ENCODE measurements around the gene CLDND2. TPM values are rescaled to one million over a fixed set of nuclear protein-coding genes. Genes with fewer than 3 reads are reported as not detected.
"Not testable (repeated sequence)": the region's sequence is repeated elsewhere in the genome, so short reads cannot be mapped to it uniquely, and the experiment has no call there.

Gene CLDND2, protein sequence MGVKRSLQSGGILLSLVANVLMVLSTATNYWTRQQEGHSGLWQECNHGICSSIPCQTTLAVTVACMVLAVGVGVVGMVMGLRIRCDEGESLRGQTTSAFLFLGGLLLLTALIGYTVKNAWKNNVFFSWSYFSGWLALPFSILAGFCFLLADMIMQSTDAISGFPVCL
- 10 to 100 TPM; 11.6 to 13.4 TPM for total RNA-seq

DNA sequence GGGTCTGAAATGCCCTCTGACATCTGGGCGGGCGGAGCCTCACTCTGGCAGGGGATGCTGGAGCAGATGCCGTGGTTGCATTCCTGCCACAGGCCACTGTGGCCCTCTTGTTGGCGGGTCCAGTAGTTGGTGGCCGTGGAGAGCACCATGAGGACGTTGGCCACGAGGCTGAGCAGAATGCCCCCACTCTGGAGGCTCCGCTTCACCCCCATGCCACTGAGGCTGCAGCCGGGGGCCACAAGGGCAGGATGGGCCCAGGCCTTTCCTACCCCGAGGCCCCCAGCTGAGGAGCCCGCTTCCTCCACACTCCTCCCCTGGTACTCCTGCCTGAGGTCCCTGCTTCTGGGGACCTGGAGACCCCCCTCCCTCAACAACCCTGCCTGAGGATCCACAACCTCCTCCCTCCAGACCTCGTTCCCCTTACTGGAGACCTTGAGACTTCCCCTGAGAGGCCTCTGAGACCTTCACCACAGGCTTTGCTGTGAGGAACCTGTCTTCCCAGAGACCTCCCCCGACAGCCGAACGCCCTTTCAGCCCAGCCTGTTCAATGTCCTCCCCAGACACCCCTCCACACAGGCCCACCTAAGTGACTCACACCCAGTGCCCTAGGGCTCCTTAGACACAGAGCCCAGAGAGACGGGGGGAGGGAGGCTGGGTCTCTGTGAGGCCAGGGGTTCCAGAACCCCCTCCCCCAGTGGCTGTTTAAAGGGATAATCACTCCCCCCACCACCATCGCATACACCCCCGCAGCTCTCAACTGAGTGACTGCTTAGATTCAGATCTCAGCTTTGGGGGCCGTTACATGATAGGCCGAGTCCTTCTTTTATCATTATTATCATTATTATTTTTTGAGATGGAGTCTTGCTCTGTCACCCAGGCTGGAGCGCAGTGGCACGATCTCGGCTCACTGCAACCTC, at the start of gene CLDND2:
Gene CLDND2, minus strand, starts transcription at position 638 of the 917 bp plus-strand sequence. Its CDS starts 426 bp downstream, at position 212.
- Mint-ChIP-seq H3K4me1 (peaks cover 54% of the 10 kb centered on the region), H3K27ac (peak within 1 kb of the TSS; percentile 94), H3K27me3 (no peaks in the 10 kb centered on the region), H3K36me3 (peaks cover 22% of the 10 kb centered on the region), H3K4me3 (peak within 1 kb of the TSS; percentile 94), H3K9me3 (no peaks in the 10 kb centered on the region)
- POLR2A ChIA-PET: interaction anchor here (0.7 to 6.4 kb wide), 7 partner anchors 7 to 26 kb away, joined by 3 to 85 read pairs (median 4); partner anchors contain the start of gene LIM2
- ATAC-seq (ENCODE audit: low read depth) (no peak), DNase-seq (no peak)

DNA sequence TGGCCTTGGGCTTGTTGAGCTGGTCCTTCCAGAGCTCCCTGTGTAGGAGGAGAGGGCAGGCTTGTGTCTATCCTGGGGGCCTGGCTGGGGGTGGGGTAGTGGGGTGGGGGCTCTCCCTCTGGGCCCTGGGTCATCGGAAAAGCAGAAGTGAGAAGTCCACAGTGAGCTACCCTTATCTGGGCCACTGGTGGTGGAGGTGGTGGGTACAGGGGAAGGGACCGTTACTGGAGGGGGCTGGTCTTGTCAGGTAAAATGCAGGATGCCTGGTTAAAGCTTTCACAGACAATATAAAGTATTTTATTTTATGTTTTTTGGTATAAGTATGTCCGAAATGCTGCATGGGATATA, 49.0 kb upstream of the CLDND2 start:
- ATAC-seq (ENCODE audit: low read depth): no peak
- Mint-ChIP-seq H3K4me1 (peaks cover 10% of the 10 kb centered on the region), H3K4me3 (no peak overlapping the region), H3K27me3 (peaks cover 23% of the 10 kb centered on the region), H3K36me3 (no peaks in the 10 kb centered on the region), H3K9me3 (no peaks in the 10 kb centered on the region), H3K27ac (peak overlapping the region; percentile 61)
- POLR2A ChIA-PET: interaction anchor here (1.1 kb wide), 1 partner anchor 23 kb away, joined by 7 read pairs; no protein-coding TSS in a partner anchor
- no peak for DNase-seq

DNA sequence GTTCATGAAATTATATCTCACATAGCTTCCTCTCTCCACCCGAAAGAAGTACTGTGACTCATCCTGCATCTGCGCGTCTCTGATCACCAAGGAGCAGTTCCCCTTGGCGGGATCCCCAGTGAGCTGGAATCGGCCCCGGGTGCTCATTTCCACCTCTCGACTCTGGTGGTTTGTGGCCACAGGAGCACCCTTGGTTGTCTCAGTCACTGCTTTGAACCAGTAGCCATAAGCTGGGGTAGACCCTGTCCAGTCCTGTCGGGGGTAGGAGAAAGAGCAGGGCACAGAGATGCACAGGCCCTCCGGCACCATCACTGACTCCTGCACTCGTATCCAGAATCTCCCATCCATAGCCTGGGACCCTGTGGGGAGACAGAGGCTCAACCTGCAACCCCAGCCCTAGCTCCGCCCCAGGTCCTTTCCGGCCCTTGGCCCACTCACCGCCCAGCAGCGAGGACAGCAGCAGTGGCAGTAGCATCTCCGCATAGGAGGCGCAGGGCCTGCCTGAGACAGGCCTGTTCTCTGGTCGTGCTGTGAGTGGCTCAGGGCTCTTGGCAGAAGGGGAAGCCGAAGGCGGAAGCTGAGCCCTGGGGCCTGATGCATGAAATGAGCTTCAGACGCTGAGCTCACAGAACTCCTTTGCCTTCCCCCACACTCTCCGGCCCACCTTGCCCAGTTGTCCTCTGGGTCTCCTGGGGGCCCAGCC, 48.5 kb upstream of the CLDND2 start, which contains the start of gene SIGLEC10:
Gene SIGLEC10, minus strand, starts transcription at position 536 of the 703 bp plus-strand sequence. Its CDS starts 61 bp downstream, at position 475.
- Mint-ChIP-seq H3K27me3 (peaks cover 21% of the 10 kb centered on the region), H3K27ac (peak within 1 kb of the TSS; percentile 61), H3K4me3 (peak within 1 kb of the TSS; percentile 32), H3K36me3 (no peaks in the 10 kb centered on the region), H3K4me1 (peaks cover 10% of the 10 kb centered on the region), H3K9me3 (no peaks in the 10 kb centered on the region)
- POLR2A ChIA-PET: interaction anchor here (1.1 kb wide), 1 partner anchor 22 kb away, joined by 7 read pairs; no protein-coding TSS in a partner anchor
- peak; percentile 74 for ATAC-seq (ENCODE audit: low read depth)
- peak; percentile 47 for DNase-seq

DNA sequence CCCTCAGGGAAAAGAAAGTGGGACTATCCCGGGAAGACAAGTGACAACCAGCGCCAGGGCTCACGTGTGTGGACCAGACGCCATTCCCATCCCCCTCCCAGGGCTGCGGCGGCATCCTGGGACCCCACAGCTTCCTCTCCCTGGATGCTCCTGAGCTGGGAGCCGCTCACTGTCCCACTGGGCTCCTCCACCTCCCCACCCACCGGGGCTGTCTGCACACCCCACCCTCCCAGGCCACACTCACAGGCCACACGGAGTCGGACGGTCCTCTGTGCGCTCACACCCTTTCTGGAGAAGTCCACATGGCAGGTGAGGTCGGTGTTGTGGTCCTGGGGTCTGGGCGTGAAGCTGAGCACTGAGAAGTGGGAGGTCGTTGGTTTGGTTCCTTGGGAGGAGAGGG, 47.6 kb upstream of the CLDND2 start:
- ATAC-seq (ENCODE audit: low read depth); H3K27ac Mint-ChIP-seq; DNase-seq; H3K4me3 Mint-ChIP-seq; H3K4me1 Mint-ChIP-seq; H3K9me3 Mint-ChIP-seq; POLR2A ChIA-PET; H3K36me3 Mint-ChIP-seq: not testable (repeated sequence)
- H3K27me3 Mint-ChIP-seq: peaks cover 21% of the 10 kb centered on the region

DNA sequence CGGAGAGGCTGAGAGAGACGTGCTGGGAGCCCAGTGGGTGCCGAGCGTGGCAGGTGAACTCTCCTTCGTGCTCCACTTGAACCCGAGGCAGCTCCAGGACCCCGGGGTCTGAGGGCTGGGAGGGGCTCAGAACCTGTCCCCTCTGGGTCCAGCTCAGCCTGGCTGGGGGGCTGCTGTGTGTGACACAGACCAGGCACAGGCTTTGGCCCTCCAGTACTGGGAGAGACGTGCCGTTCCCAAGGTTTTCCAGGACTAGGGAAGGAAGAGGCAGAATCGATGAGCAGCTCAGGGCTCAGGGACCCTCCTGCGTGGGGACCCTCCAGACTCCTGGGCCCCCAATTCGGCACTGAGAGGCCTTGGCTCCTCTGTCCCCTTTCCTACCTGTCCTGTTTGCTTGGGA, 46.4 kb upstream of the CLDND2 start:
- Mint-ChIP-seq H3K27me3 (peaks cover 14% of the 10 kb centered on the region), H3K4me3 (no peak overlapping the region)
- ATAC-seq (ENCODE audit: low read depth): no peak

DNA sequence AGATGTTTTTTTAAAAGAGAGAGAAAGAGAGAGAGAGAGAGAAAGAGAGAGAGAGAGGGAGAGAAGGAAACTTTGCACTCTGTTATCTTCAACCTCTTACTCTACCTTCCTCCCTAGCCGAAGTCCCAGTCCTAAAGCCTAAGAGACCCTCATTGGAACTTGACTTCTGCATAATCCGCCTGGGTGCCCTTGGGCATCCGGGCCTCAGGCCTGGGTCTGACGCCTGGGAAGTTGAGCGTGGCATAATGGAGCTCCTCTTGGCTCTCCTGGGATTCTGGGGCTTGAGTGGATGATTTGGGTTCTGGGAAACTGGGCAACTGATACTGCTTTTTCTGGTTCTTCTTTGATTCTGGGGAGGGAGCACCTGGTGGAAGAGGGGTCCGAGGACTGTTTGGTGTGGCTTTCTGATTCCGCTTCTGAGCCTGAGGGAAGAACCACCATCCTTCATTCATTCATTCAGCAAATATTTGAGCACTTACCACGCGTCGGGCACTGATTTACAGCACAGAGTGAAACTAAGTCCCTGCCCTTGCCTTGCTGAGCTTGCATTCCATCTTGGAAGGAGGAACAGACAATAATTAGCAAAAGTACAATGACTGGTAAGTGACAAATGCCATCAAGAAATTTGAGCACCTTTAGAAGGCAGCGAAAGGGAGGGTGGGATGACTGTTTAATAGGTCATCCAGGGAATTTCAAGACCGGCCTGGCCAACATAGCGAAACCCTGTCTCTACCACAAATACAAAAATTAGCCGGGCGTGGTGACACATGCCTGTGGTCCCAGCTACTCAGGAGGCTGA, 42.3 kb upstream of the CLDND2 start:
- POLR2A ChIA-PET: no interaction called here
- Mint-ChIP-seq H3K4me1 (peaks cover 8% of the 10 kb centered on the region), H3K36me3 (peaks cover 3% of the 10 kb centered on the region), H3K27ac (no peak overlapping the region), H3K27me3 (peaks cover 7% of the 10 kb centered on the region), H3K4me3 (no peak overlapping the region), H3K9me3 (no peaks in the 10 kb centered on the region)
- no peak for DNase-seq
- ATAC-seq (ENCODE audit: low read depth): no peak

More for the DNA sequence above, 46.4 kb upstream of the CLDND2 start:
- POLR2A ChIA-PET: no interaction called here
- H3K27ac Mint-ChIP-seq: no peak overlapping the region
- H3K4me1 Mint-ChIP-seq: peaks cover 10% of the 10 kb centered on the region
- DNase-seq: no peak
- H3K36me3 Mint-ChIP-seq: no peaks in the 10 kb centered on the region
- H3K9me3 Mint-ChIP-seq: no peaks in the 10 kb centered on the region

DNA sequence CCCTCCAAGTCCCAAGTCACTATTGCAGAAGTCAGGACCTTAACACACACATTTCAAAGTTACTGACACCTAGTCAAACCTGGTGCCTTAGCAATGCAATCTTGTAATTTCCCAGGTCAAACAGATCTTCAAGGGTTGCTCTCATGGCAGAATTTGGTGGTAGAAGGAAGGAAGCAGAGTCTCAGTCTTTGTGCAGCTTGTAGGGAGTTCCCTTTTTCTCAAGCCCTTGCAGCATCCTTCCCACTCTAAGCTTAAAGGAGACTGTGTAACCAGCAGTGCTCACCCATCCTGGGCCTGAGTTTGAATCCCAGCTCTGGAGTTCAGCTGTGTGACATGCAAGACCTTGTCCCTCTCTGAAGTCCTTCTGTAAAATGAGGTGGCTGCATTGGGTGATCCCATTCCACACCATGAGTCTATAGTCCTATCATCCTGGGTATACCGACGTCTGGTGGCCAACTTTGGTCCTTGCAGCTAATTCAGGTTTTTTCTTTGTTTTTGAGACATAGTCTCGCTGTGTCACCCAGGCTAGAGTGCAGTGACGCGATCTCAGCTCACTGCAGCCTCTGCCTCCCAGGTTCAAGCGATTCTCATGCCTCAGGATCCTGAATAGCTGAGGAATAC, 38.8 kb upstream of the CLDND2 start:
- Mint-ChIP-seq H3K27ac (no peak overlapping the region), H3K4me3 (no peak overlapping the region), H3K9me3 (peaks cover 7% of the 10 kb centered on the region), H3K4me1 (peaks cover 8% of the 10 kb centered on the region), H3K27me3 (peaks cover 7% of the 10 kb centered on the region), H3K36me3 (peaks cover 14% of the 10 kb centered on the region)
- POLR2A ChIA-PET: interaction anchor here (0.6 kb wide), 2 partner anchors 15 to 30 kb away, joined by 3 read pairs; no protein-coding TSS in a partner anchor
- DNase-seq (no peak), ATAC-seq (ENCODE audit: low read depth) (peak; percentile 61)

DNA sequence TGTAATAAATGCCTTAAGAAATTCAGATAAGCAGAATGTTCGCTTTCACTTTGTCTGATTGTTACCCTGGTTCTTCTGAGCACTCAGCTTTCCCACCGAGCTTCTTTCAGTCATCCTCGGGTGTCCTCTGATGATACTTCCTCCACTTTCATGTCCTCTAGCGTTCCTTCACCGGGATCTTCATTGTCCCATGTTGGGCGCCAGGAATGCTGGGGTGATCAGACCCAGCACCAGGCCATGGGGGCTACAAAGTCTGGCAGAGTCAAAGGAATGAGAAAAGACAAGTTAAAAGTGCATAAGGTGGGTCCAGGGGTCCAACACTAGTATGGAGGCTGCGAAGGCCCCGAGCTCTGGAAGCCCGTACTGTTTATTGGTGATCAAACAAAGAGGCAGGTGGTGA, 33.3 kb upstream of the CLDND2 start:
- ATAC-seq (ENCODE audit: low read depth): no peak
- Mint-ChIP-seq H3K36me3 (peaks cover 25% of the 10 kb centered on the region), H3K27me3 (no peaks in the 10 kb centered on the region), H3K27ac (no peak overlapping the region), H3K4me1 (peaks cover 7% of the 10 kb centered on the region), H3K4me3 (no peak overlapping the region), H3K9me3 (peaks cover 14% of the 10 kb centered on the region)
- POLR2A ChIA-PET: no interaction called here
- no peak for DNase-seq

DNA sequence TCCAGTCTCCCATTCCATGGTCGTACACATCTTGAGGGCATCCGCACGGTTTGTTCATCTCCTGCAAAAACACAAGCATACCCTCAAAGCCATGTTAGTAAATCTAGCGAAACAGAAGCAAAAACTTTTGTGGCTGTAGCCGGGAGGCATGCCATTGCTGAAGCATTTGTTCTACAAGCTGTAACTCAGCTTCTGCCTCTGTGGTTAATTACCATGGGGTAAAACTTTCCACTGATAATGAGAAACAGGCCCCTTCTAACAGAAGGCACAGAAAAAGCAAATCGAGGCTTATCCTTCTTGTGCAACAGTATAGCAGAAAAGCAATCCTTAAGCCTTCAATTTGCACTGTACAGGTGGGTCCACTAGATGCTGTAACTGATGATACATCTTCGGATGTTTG, 31.1 kb upstream of the CLDND2 start:
- ATAC-seq (ENCODE audit: low read depth); H3K27ac Mint-ChIP-seq; POLR2A ChIA-PET; H3K27me3 Mint-ChIP-seq; DNase-seq; H3K4me3 Mint-ChIP-seq: not testable (repeated sequence)
- peaks cover 17% of the 10 kb centered on the region for H3K4me1 Mint-ChIP-seq
- peaks cover 14% of the 10 kb centered on the region for H3K9me3 Mint-ChIP-seq
- H3K36me3 Mint-ChIP-seq: peaks cover 22% of the 10 kb centered on the region

DNA sequence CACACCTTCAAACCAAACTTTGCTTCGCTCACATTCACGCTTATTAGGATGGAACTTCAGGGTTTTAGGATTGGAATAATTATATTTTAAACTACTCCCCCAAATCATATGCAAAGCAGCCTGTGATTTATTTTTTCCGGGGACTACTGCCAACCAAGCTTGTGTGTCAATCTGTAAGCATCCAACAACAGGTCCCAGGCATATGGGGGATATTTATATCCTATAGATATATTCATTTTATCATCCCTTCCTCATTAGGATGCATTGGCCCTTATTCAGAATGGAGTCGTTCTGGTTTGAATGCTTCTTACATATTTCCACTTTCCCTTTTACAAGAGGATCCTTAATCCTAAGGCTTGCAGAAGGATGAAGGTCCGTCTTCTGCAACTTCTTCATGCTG, 30.4 kb upstream of the CLDND2 start:
- peaks cover 22% of the 10 kb centered on the region for H3K36me3 Mint-ChIP-seq
- ATAC-seq (ENCODE audit: low read depth) (no peak), DNase-seq (no peak)
- no peak overlapping the region for H3K4me3 Mint-ChIP-seq
- H3K4me1 Mint-ChIP-seq: peaks cover 21% of the 10 kb centered on the region
- H3K27me3 Mint-ChIP-seq: no peaks in the 10 kb centered on the region
- H3K9me3 Mint-ChIP-seq: peaks cover 14% of the 10 kb centered on the region
- POLR2A ChIA-PET: no interaction called here
- H3K27ac Mint-ChIP-seq: no peak overlapping the region

DNA sequence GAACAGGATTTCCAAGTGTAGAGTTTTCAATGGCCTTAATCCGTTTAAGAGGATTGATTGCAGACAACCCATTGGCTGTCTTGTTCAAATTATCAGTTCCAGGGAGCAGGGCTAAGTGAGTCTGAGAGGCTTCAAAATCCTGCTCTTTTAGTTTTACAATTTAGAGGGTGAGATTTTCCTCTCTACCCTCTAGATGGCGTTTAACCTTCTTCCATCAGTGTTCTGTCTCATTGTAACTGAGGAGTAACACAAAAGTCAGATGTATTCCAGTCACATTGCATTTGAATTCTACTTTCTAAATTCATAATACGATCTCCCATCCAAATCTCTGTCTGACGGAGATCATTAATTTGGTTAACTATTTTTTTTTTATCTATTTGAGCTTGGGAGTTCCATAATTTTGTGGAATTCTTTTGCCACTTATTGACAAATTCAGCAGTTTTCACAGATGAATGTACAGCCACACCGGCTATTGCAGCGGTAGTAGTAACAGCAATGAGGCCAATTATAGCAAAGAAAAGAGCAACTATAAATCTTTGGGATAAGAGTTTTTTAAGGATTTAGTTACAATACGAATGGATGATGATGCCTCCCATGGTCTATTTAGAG, 29.4 kb upstream of the CLDND2 start:
- peaks cover 25% of the 10 kb centered on the region for H3K4me1 Mint-ChIP-seq
- POLR2A ChIA-PET: no interaction called here
- no peak overlapping the region for H3K27ac Mint-ChIP-seq
- H3K27me3 Mint-ChIP-seq: no peaks in the 10 kb centered on the region
- no peak for DNase-seq
- no peak overlapping the region for H3K4me3 Mint-ChIP-seq
- H3K9me3 Mint-ChIP-seq: peaks cover 11% of the 10 kb centered on the region
- ATAC-seq (ENCODE audit: low read depth): no peak
- peaks cover 16% of the 10 kb centered on the region for H3K36me3 Mint-ChIP-seq

DNA sequence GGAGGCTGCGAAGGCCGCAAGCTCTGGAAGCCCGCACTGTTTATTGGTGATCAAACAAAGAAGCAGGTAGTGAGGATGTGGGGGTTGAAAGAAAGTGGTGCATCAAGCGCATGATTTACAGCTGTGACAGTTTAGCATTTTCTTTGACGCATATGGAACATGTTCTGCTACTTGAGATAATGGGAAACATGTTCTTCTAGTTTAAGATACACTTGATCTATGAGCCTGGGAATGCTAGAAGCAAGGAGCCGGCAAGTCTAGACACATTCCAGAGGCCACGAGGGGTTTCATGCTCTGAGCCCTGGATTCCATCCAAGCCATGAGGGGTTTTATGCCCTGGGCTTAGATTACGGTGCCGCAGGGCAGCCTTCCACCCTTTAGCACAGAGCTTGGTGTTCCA, 28.6 kb upstream of the CLDND2 start:
- H3K27ac Mint-ChIP-seq; ATAC-seq (ENCODE audit: low read depth); DNase-seq; H3K4me3 Mint-ChIP-seq; H3K27me3 Mint-ChIP-seq; H3K9me3 Mint-ChIP-seq: not testable (repeated sequence)
- Mint-ChIP-seq H3K36me3 (peaks cover 11% of the 10 kb centered on the region), H3K4me1 (peaks cover 27% of the 10 kb centered on the region)
- POLR2A ChIA-PET: interaction anchor here (0.9 kb wide), 1 partner anchor 26 kb away, joined by 4 read pairs; the partner anchor contains the start of gene NKG7

Data from activated naive CD8-positive, alpha-beta T cell treated with anti-CD3 and anti-CD28 coated beads, Interleukin-2, amount 10 ng/mL, durations not matched to agents 7 days and 5 days (primary cell).